Parathyroid adenoma (tissue), 2 donors: ENCODE data around the gene CRYBB2.
"Not testable (repeated sequence)": the region's sequence is repeated elsewhere in the genome, so short reads cannot be mapped to it uniquely, and the experiment has no call there.

ENCODE experiments used
- H2AFZ ChIP-seq: fragments of 300-600 bp; sonication (generic); one replicate; pipeline ENCODE4 v1.7.0; 2017; ENCODE audit warnings: antibody characterized with exemption, mild to moderate bottlenecking
- H3K27ac ChIP-seq: fragments of 300-600 bp; sonication (generic); one replicate; pipeline ENCODE4 v1.7.0; 2017
- H3K27me3 ChIP-seq: fragments of 300-600 bp; sonication (generic); one replicate; pipeline ENCODE4 v1.7.0; 2017; ENCODE audit warnings: low read length; ENCODE audit not compliant: control insufficient read depth, insufficient read depth
- H3K36me3 ChIP-seq: fragments of 300-600 bp; sonication (generic); one replicate; pipeline ENCODE4 v1.7.0; 2017; ENCODE audit warnings: low read length; ENCODE audit not compliant: control insufficient read depth, insufficient read depth
- H3K4me1 ChIP-seq: fragments of 300-600 bp; sonication (generic); one replicate; pipeline ENCODE4 v1.7.0; 2017; ENCODE audit warnings: control low read depth
- H3K4me2 ChIP-seq: fragments of 300-600 bp; sonication (generic); one replicate; pipeline ENCODE4 v1.7.0; 2017; ENCODE audit warnings: low read length
- H3K4me3 ChIP-seq: fragments of 300-600 bp; sonication (generic); one replicate; pipeline ENCODE4 v1.7.0; 2017; ENCODE audit warnings: low read depth, low read length
- H3K79me2 ChIP-seq: fragments of 300-600 bp; sonication (generic); one replicate; pipeline ENCODE4 v1.7.0; 2017; ENCODE audit warnings: control low read depth
- H3K9ac ChIP-seq: fragments of 300-600 bp; sonication (generic); one replicate; pipeline ENCODE4 v1.7.0; 2017; ENCODE audit warnings: mild to moderate bottlenecking
- H3K9me3 ChIP-seq: fragments of 300-600 bp; sonication (generic); one replicate; pipeline ENCODE4 v1.7.0; 2017; ENCODE audit warnings: low read length; ENCODE audit not compliant: control insufficient read depth
- donor health status: primary hyperparathyroidism.

Gene CRYBB2

GRCh38 chr22:25268902-25269301 lies 49.5 kb downstream of the CRYBB2 start:
- H3K4me2 ChIP-seq, H3K27me3 ChIP-seq, H3K27ac ChIP-seq, H3K9me3 ChIP-seq, H2AFZ ChIP-seq, H3K9ac ChIP-seq, H3K36me3 ChIP-seq, H3K4me1 ChIP-seq, H3K79me2 ChIP-seq, H3K4me3 ChIP-seq: not testable (repeated sequence)

GRCh38 chr22:25270061-25270460 lies 50.6 kb downstream of the CRYBB2 start:
- not testable (repeated sequence) for H3K36me3 ChIP-seq, H2AFZ ChIP-seq, H3K9me3 ChIP-seq, H3K27me3 ChIP-seq, H3K4me2 ChIP-seq, H3K79me2 ChIP-seq, H3K9ac ChIP-seq, H3K27ac ChIP-seq, H3K4me1 ChIP-seq, H3K4me3 ChIP-seq

GRCh38 chr22:25273231-25273630 lies 53.8 kb downstream of the CRYBB2 start:
- not testable (repeated sequence) for H3K27me3 ChIP-seq, H3K27ac ChIP-seq, H2AFZ ChIP-seq, H3K4me2 ChIP-seq, H3K4me1 ChIP-seq, H3K9ac ChIP-seq, H3K4me3 ChIP-seq, H3K36me3 ChIP-seq, H3K9me3 ChIP-seq, H3K79me2 ChIP-seq

GRCh38 chr22:25273928-25274327 lies 54.5 kb downstream of the CRYBB2 start:
- H3K4me2 ChIP-seq, H3K36me3 ChIP-seq, H2AFZ ChIP-seq, H3K27ac ChIP-seq, H3K79me2 ChIP-seq, H3K4me1 ChIP-seq, H3K9ac ChIP-seq, H3K4me3 ChIP-seq, H3K9me3 ChIP-seq, H3K27me3 ChIP-seq: not testable (repeated sequence)

GRCh38 chr22:25280118-25280517 lies 60.7 kb downstream of the CRYBB2 start:
- H3K27ac ChIP-seq, H3K4me1 ChIP-seq, H3K79me2 ChIP-seq, H3K4me2 ChIP-seq, H3K9ac ChIP-seq, H2AFZ ChIP-seq, H3K27me3 ChIP-seq, H3K36me3 ChIP-seq, H3K9me3 ChIP-seq, H3K4me3 ChIP-seq: not testable (repeated sequence)
